IMR-90 (cell line): ENCODE measurements around the gene DHX40.

Source experiments
- BHLHE40 ChIP-seq: fragments of 150-350 bp; IDR thresholded peaks from 2 replicates; pipeline ENCODE4 v1.6.1; 2016; ENCODE audit warnings: mild to moderate bottlenecking, low read depth, low read length
- CEBPB ChIP-seq: IDR thresholded peaks from 2 replicates; pipeline ENCODE4 v1.6.1; 2012; ENCODE audit warnings: low read depth, low read length, improper control_type of control experiment
- CHD1 ChIP-seq: IDR thresholded peaks from 2 replicates; pipeline ENCODE4 v1.6.1; 2012; ENCODE audit warnings: low read depth, low read length, improper control_type of control experiment
- FOS ChIP-seq: fragments of 150-350 bp; IDR thresholded peaks from 2 replicates; pipeline ENCODE4 v1.6.1; 2016; ENCODE audit warnings: low read depth, low read length
- MAFK ChIP-seq: IDR thresholded peaks from 2 replicates; pipeline ENCODE4 v1.6.1; 2012; ENCODE audit warnings: low read depth, low read length, improper control_type of control experiment
- MXI1 ChIP-seq: IDR thresholded peaks from 2 replicates; pipeline ENCODE4 v1.6.1; 2012; ENCODE audit warnings: low read depth, mild to moderate bottlenecking, low read length, moderate library complexity, borderline replicate concordance
- POLR2A ChIP-seq: IDR thresholded peaks from 2 replicates; pipeline ENCODE4 v1.6.1; 2012; ENCODE audit warnings: mild to moderate bottlenecking, low read depth, low read length
- RAD21 ChIP-seq: IDR thresholded peaks from 2 replicates; pipeline ENCODE4 v1.6.1; 2012; ENCODE audit warnings: low read length, improper control_type of control experiment
- RCOR1 ChIP-seq: IDR thresholded peaks from 2 replicates; pipeline ENCODE4 v1.6.1; 2012; ENCODE audit warnings: mild to moderate bottlenecking, low read length, improper control_type of control experiment; ENCODE audit not compliant: insufficient replicate concordance
- RFX5 ChIP-seq: IDR thresholded peaks from 2 replicates; pipeline ENCODE4 v1.8.0; 2012; ENCODE audit warnings: low read depth, mild to moderate bottlenecking, low read length, moderate library complexity
- SMC3 ChIP-seq: fragments of 150-350 bp; IDR thresholded peaks from 2 replicates; pipeline ENCODE4 v1.6.1; 2016; ENCODE audit warnings: low read depth, mild to moderate bottlenecking, antibody characterized with exemption, low read length, moderate library complexity
- USF2 ChIP-seq: fragments of 150-350 bp; IDR thresholded peaks from 2 replicates; pipeline ENCODE4 v1.6.1; 2017; ENCODE audit warnings: mild to moderate bottlenecking, antibody characterized with exemption, low read length, low read depth
- TF ChIP-seq, protein P1 (sequence below): conservative IDR thresholded peaks from 2 replicates; pipeline ENCODE4 v1.5.1; 2012; ENCODE audit warnings: mild to moderate bottlenecking, low read depth, low read length, improper control_type of control experiment
- TF ChIP-seq, protein P2 (sequence below): fragments of 150-350 bp; IDR thresholded peaks from 2 replicates; pipeline ENCODE4 v1.6.1; 2016; ENCODE audit warnings: low read depth, mild to moderate bottlenecking, low read length, moderate library complexity, borderline replicate concordance

DNA sequence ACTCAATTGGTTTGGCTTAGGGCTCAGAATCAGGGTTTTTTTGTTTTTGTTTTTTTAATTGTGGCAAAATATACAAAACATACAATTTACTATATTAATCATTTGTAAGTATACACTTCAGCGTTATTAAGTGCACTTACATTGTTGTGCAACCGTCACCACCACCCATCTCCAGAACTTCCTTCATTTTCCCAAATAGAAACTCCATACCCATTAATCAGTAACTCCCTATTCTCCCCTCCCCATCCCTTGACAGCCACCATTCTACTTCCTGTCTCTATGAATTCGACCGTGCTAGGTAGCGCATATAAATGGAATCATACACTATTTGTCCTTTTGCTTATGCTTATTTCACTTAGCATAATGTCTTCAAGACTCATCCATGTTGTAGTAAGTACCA is 45.2 kb upstream of the DHX40 start:
- TF ChIP-seq RAD21 (no peak), POLR2A (no peak), MXI1 (no peak), FOS (no peak), SMC3 (no peak), CEBPB (no peak), RFX5 (no peak), CHD1 (no peak), MAFK (no peak), RCOR1 (no peak), BHLHE40 (no peak), USF2 (no peak)
- TF ChIP-seq, protein P1, sequence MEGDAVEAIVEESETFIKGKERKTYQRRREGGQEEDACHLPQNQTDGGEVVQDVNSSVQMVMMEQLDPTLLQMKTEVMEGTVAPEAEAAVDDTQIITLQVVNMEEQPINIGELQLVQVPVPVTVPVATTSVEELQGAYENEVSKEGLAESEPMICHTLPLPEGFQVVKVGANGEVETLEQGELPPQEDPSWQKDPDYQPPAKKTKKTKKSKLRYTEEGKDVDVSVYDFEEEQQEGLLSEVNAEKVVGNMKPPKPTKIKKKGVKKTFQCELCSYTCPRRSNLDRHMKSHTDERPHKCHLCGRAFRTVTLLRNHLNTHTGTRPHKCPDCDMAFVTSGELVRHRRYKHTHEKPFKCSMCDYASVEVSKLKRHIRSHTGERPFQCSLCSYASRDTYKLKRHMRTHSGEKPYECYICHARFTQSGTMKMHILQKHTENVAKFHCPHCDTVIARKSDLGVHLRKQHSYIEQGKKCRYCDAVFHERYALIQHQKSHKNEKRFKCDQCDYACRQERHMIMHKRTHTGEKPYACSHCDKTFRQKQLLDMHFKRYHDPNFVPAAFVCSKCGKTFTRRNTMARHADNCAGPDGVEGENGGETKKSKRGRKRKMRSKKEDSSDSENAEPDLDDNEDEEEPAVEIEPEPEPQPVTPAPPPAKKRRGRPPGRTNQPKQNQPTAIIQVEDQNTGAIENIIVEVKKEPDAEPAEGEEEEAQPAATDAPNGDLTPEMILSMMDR = no peak
- TF ChIP-seq, protein P2, sequence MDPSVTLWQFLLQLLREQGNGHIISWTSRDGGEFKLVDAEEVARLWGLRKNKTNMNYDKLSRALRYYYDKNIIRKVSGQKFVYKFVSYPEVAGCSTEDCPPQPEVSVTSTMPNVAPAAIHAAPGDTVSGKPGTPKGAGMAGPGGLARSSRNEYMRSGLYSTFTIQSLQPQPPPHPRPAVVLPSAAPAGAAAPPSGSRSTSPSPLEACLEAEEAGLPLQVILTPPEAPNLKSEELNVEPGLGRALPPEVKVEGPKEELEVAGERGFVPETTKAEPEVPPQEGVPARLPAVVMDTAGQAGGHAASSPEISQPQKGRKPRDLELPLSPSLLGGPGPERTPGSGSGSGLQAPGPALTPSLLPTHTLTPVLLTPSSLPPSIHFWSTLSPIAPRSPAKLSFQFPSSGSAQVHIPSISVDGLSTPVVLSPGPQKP = no peak
